Left ventricle myocardium inferior (tissue), 1 donor: ENCODE data around the gene TTC31. TPM values are rescaled to one million over a fixed set of nuclear protein-coding genes. Genes with fewer than 3 reads are reported as not detected.
A peak's percentile ranks its signal among the peaks of the same experiment; 100 is the strongest.

Experiments used
- DNase-seq: peaks from one replicate; pipeline ENCODE4 v3.0.0-alpha.2; 2020
- H3K27ac ChIP-seq: fragments of 200-600 bp; replicated peaks from 2 replicates; pipeline ENCODE4 v1.8.0; 2021
- H3K27me3 ChIP-seq: fragments of 200-600 bp; 2 replicates; pipeline ENCODE4 v1.8.0; 2021; ENCODE audit warnings: low read depth
- H3K36me3 ChIP-seq: fragments of 200-600 bp; 2 replicates; pipeline ENCODE4 v1.8.0; 2021
- H3K4me1 ChIP-seq: fragments of 200-600 bp; 2 replicates; pipeline ENCODE4 v1.8.0; 2021
- H3K4me3 ChIP-seq: fragments of 200-600 bp; 2 replicates; pipeline ENCODE4 v1.8.0; 2021; ENCODE audit warnings: mild to moderate bottlenecking, moderate library complexity
- H3K9me3 ChIP-seq: fragments of 200-600 bp; replicated peaks from 2 replicates; pipeline ENCODE4 v1.8.0; 2021
- CTCF ChIP-seq: fragments of 200-600 bp; IDR thresholded peaks from 2 replicates; pipeline ENCODE4 v1.8.0; 2021; ENCODE audit warnings: antibody characterized with exemption, mild to moderate bottlenecking, borderline replicate concordance
- intact Hi-C: fragments of 100-400 bp; cut with micrococcal nuclease; formaldehyde crosslinking; loops from one replicate; pipeline ENCODE4 v1.11.0; 2022
- total RNA-seq: library from RNA; stranded (reverse); fragmentation: NEBNext Ultra II Directional; extraction: Animal tissue kit (Norgen Biotek cat#: 25700); gene quantifications from one replicate; pipeline ENCODE4 v1.2.1, GENCODE V29; 2021
- donor health status: DM: no; HTN: yes; CAD: no; lungs with severe emphysema.

Gene TTC31
- total RNA-seq, 1 donor from 2014 or later = 9.5 TPM

- H3K27me3 ChIP-seq = no peaks in the 10 kb centered on the region
- peak within 1 kb of the TSS; percentile 93 for H3K27ac ChIP-seq
- TF ChIP-seq CTCF = no peak
- peaks cover 62% of the 10 kb centered on the region for H3K36me3 ChIP-seq
- peak within 1 kb of the TSS; percentile 97 for H3K4me3 ChIP-seq
- peak; percentile 98 for DNase-seq
- H3K4me1 ChIP-seq = peaks cover 49% of the 10 kb centered on the region
- H3K9me3 ChIP-seq = no peaks in the 10 kb centered on the region
- intact Hi-C loops = no loop called here
These were observed 46.7 kb downstream of the TTC31 start, which contains the start of the genes AUP1 and HTRA2 for GRCh38 chr2:74529357-74530238. Gene AUP1, minus strand, starts transcription at chr2:74529706. Its CDS starts 77 bp downstream, at chr2:74529629. Gene HTRA2, plus strand, starts transcription at chr2:74529933. Its CDS starts 74 bp downstream, at chr2:74530007.

DNA sequence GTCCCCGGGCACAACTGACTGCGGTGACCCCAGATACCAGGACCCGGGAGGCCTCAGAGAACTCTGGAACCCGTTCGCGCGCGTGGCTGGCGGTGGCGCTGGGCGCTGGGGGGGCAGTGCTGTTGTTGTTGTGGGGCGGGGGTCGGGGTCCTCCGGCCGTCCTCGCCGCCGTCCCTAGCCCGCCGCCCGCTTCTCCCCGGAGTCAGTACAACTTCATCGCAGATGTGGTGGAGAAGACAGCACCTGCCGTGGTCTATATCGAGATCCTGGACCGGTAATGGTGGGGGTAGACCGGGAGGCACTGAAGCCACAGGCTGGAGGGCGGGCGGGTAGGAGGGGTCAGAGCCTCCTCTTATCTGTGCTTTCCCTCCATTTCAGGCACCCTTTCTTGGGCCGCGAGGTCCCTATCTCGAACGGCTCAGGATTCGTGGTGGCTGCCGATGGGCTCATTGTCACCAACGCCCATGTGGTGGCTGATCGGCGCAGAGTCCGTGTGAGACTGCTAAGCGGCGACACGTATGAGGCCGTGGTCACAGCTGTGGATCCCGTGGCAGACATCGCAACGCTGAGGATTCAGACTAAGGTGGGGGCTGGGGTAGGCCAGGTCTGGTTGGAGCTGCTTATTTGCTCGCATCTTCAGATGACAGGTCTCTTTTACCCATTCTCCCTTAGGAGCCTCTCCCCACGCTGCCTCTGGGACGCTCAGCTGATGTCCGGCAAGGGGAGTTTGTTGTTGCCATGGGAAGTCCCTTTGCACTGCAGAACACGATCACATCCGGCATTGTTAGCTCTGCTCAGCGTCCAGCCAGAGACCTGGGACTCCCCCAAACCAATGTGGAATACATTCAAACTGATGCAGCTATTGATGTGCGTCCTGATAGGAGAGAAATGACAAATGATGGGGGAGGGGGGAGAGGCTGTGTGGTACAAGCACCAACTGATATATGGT is 47.6 kb downstream of the TTC31 start:
- Histone ChIP-seq H3K4me1 (peaks cover 49% of the 10 kb centered on the region), H3K36me3 (peaks cover 61% of the 10 kb centered on the region), H3K9me3 (no peaks in the 10 kb centered on the region), H3K27ac (peak overlapping the region; percentile 93), H3K27me3 (no peaks in the 10 kb centered on the region), H3K4me3 (peak overlapping the region; percentile 97)
- no peak for TF ChIP-seq CTCF
- intact Hi-C loops = no loop called here
- no peak for DNase-seq

DNA sequence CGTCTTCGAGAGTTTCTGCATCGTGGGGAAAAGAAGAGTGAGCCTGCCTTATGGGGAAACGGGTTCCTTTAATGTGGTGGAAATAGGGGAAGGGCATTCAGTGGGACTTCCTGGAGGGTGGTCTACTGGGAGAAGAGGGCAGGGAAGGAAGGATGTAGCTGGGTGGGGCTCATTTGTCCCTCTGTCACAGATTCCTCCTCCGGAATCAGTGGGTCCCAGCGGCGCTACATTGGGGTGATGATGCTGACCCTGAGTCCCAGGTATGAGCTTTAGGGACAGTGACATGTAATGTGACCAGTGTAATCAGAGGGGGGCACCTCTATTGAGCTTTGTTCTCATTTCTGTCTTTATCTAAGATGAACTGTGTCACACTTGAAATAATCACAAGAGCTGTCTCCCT is 48.8 kb downstream of the TTC31 start:
- no peaks in the 10 kb centered on the region for H3K9me3 ChIP-seq
- H3K27me3 ChIP-seq = no peaks in the 10 kb centered on the region
- TF ChIP-seq CTCF = no peak
- intact Hi-C loops = no loop called here
- peaks cover 50% of the 10 kb centered on the region for H3K36me3 ChIP-seq
- H3K4me1 ChIP-seq = peaks cover 49% of the 10 kb centered on the region
- peak overlapping the region; percentile 97 for H3K4me3 ChIP-seq
- peak overlapping the region; percentile 93 for H3K27ac ChIP-seq
- DNase-seq = no peak

DNA sequence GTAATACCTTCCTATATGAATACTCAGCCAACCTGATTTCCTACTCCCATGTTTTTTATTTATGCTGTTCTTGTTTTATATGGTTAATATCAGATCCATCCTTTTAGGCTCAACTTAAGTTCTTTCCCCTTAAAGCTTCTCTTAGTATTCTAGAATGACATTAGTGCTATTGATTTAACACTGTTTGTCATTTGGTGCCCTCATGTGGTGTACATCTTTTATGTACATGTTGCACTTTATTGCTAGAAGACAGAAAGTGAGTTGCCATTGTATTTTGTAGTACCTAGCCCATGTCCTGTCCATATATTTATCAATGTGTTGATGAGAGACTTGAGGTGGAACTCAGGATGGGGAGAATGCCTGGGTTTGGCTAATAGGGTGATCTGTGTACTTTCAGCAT is 49.3 kb downstream of the TTC31 start:
- no peak for DNase-seq
- intact Hi-C loops = no loop called here

More for the DNA sequence above, 49.3 kb downstream of the TTC31 start:
- peak; percentile 30 for TF ChIP-seq CTCF
- H3K4me1 ChIP-seq = peaks cover 49% of the 10 kb centered on the region
- no peaks in the 10 kb centered on the region for H3K27me3 ChIP-seq
- H3K27ac ChIP-seq = no peak overlapping the region
- no peak overlapping the region for H3K4me3 ChIP-seq
- peaks cover 44% of the 10 kb centered on the region for H3K36me3 ChIP-seq
- H3K9me3 ChIP-seq = no peaks in the 10 kb centered on the region
